B cell (primary cell): Measurements from ENCODE around the gene TMCC3.

Experiments used
- EZH2 ChIP-seq: IDR thresholded peaks from 2 replicates; pipeline ENCODE4 v1.6.1; 2012; ENCODE audit warnings: borderline replicate concordance, low read depth, mild to moderate bottlenecking, moderate library complexity, low read length; ENCODE audit not compliant: insufficient read depth, poor library complexity, severe bottlenecking
- TF ChIP-seq, protein P1 (sequence below): fragments of 200-600 bp; IDR thresholded peaks from one replicate; pipeline ENCODE4 v1.8.0; 2022; ENCODE audit warnings: antibody characterized with exemption, mild to moderate bottlenecking

DNA sequence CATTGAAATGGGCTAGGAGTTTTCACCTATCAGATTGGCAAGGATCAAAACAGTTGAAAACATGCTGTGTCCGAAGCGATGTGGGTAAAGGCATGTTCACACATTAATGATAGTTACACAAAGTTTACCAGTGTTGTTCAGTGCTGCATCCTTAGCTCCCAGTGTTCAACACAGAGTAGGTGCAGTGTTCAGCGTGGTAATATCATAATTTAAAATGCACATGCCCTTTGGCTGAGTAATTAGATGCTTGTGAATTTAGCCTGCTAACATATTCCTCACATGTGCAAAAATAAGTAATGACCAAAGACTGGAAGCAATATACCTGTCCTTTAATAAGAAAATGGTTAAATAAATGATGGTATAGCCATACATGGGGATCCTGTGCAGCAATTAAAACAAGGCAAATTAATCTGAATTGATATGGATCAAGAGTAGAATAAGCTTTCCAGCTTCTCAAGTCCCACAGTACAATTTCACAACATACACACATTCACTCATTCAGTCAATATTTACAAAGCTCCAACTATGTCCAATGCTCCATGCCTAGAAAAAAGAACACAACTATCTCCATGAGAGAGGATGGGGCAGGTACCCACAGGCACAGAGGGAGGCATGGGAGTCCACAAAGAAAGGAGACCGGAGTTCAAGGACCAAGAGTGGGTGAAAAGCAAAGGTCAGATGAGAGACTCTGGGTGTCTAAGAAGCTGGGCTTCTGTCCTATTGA lies 12.8 kb downstream of the TMCC3 start:
- TF ChIP-seq, protein P1, sequence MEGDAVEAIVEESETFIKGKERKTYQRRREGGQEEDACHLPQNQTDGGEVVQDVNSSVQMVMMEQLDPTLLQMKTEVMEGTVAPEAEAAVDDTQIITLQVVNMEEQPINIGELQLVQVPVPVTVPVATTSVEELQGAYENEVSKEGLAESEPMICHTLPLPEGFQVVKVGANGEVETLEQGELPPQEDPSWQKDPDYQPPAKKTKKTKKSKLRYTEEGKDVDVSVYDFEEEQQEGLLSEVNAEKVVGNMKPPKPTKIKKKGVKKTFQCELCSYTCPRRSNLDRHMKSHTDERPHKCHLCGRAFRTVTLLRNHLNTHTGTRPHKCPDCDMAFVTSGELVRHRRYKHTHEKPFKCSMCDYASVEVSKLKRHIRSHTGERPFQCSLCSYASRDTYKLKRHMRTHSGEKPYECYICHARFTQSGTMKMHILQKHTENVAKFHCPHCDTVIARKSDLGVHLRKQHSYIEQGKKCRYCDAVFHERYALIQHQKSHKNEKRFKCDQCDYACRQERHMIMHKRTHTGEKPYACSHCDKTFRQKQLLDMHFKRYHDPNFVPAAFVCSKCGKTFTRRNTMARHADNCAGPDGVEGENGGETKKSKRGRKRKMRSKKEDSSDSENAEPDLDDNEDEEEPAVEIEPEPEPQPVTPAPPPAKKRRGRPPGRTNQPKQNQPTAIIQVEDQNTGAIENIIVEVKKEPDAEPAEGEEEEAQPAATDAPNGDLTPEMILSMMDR: no peak
- no peak for TF ChIP-seq EZH2
